ENCODE measurements around the gene AGTRAP.

Gene AGTRAP

GRCh38 chr1:11740258-11741192 is 4.6 kb downstream of the AGTRAP start:
- FAIRE-seq: no peak
- no peak for TF ChIP-seq TAF1 (IDR thresholded peaks at IDR 0.05; ENCODE audit: borderline replicate concordance, low read depth, low read length)
- no peak for TF ChIP-seq POLR2A (IDR thresholded peaks at IDR 0.05; ENCODE audit: low read depth, low read length)
- no peak for TF ChIP-seq POLR2AphosphoS5 (IDR thresholded peaks at IDR 0.05; ENCODE audit: low read depth, low read length)

GRCh38 chr1:11741482-11741881 is 5.5 kb downstream of the AGTRAP start:
- FAIRE-seq (no peak), DNase-seq (ENCODE audit: insufficient read length) (no peak)
- no peak for TF ChIP-seq POLR2AphosphoS5 (IDR thresholded peaks at IDR 0.05; ENCODE audit: low read depth, low read length)

More at GRCh38 chr1:11740258-11741192, 4.6 kb downstream of the AGTRAP start:
- DNase-seq (ENCODE audit: insufficient read length): no peak

- no peak for FAIRE-seq
- TF ChIP-seq POLR2A (IDR thresholded peaks at IDR 0.05; ENCODE audit: low read depth, low read length) (no peak), POLR2AphosphoS5 (IDR thresholded peaks at IDR 0.05; ENCODE audit: low read depth, low read length) (no peak), TAF1 (IDR thresholded peaks at IDR 0.05; ENCODE audit: borderline replicate concordance, low read depth, low read length) (no peak)
- no peak for DNase-seq (ENCODE audit: insufficient read length)
Measured at GRCh38 chr1:11741919-11742558, 6.1 kb downstream of the AGTRAP start.

- TF ChIP-seq POLR2AphosphoS5 (IDR thresholded peaks at IDR 0.05; ENCODE audit: low read depth, low read length) (no peak), TAF1 (IDR thresholded peaks at IDR 0.05; ENCODE audit: borderline replicate concordance, low read depth, low read length) (no peak), POLR2A (IDR thresholded peaks at IDR 0.05; ENCODE audit: low read depth, low read length) (no peak)
- FAIRE-seq (no peak), DNase-seq (ENCODE audit: insufficient read length) (no peak)
Measured at GRCh38 chr1:11744287-11744686, 8.4 kb downstream of the AGTRAP start.

GRCh38 chr1:11746092-11746491 is 10.2 kb downstream of the AGTRAP start:
- TF ChIP-seq POLR2A (IDR thresholded peaks at IDR 0.05; ENCODE audit: low read depth, low read length) (no peak), TAF1 (IDR thresholded peaks at IDR 0.05; ENCODE audit: borderline replicate concordance, low read depth, low read length) (no peak), POLR2AphosphoS5 (IDR thresholded peaks at IDR 0.05; ENCODE audit: low read depth, low read length) (no peak)
- no peak for DNase-seq (ENCODE audit: insufficient read length)
- no peak for FAIRE-seq

GRCh38 chr1:11746795-11747487 is 11.0 kb downstream of the AGTRAP start:
- no peak for FAIRE-seq

GRCh38 chr1:11748294-11749202 is 12.6 kb downstream of the AGTRAP start:
- DNase-seq (ENCODE audit: insufficient read length) (no peak), FAIRE-seq (no peak)
- TF ChIP-seq POLR2A (IDR thresholded peaks at IDR 0.05; ENCODE audit: low read depth, low read length) (no peak), TAF1 (IDR thresholded peaks at IDR 0.05; ENCODE audit: borderline replicate concordance, low read depth, low read length) (no peak), POLR2AphosphoS5 (IDR thresholded peaks at IDR 0.05; ENCODE audit: low read depth, low read length) (no peak)

More at GRCh38 chr1:11746795-11747487, 11.0 kb downstream of the AGTRAP start:
- no peak for DNase-seq (ENCODE audit: insufficient read length)
- TF ChIP-seq POLR2A (IDR thresholded peaks at IDR 0.05; ENCODE audit: low read depth, low read length): no peak
- no peak for TF ChIP-seq POLR2AphosphoS5 (IDR thresholded peaks at IDR 0.05; ENCODE audit: low read depth, low read length)
- no peak for TF ChIP-seq TAF1 (IDR thresholded peaks at IDR 0.05; ENCODE audit: borderline replicate concordance, low read depth, low read length)

- peak; percentile 60 for FAIRE-seq
- TF ChIP-seq POLR2A (IDR thresholded peaks at IDR 0.05; ENCODE audit: low read depth, low read length) (no peak), POLR2AphosphoS5 (IDR thresholded peaks at IDR 0.05; ENCODE audit: low read depth, low read length) (no peak), TAF1 (IDR thresholded peaks at IDR 0.05; ENCODE audit: borderline replicate concordance, low read depth, low read length) (no peak)
- DNase-seq (ENCODE audit: insufficient read length): peak; percentile 89
Measured at GRCh38 chr1:11749203-11749689, 13.3 kb downstream of the AGTRAP start.

GRCh38 chr1:11749996-11750395 is 14.1 kb downstream of the AGTRAP start:
- no peak for FAIRE-seq
- DNase-seq (ENCODE audit: insufficient read length): no peak
- TF ChIP-seq POLR2A (IDR thresholded peaks at IDR 0.05; ENCODE audit: low read depth, low read length) (no peak), TAF1 (IDR thresholded peaks at IDR 0.05; ENCODE audit: borderline replicate concordance, low read depth, low read length) (no peak), POLR2AphosphoS5 (IDR thresholded peaks at IDR 0.05; ENCODE audit: low read depth, low read length) (no peak)

GRCh38 chr1:11751087-11751486 is 15.2 kb downstream of the AGTRAP start:
- FAIRE-seq: no peak
- no peak for DNase-seq (ENCODE audit: insufficient read length)
- no peak for TF ChIP-seq POLR2A (IDR thresholded peaks at IDR 0.05; ENCODE audit: low read depth, low read length)
- no peak for TF ChIP-seq POLR2AphosphoS5 (IDR thresholded peaks at IDR 0.05; ENCODE audit: low read depth, low read length)
- TF ChIP-seq TAF1 (IDR thresholded peaks at IDR 0.05; ENCODE audit: borderline replicate concordance, low read depth, low read length): no peak
